Heart left ventricle (tissue), 16 donors: ENCODE data around the gene GSG1L. TPM values are rescaled to one million over a fixed set of nuclear protein-coding genes. Genes with fewer than 3 reads are reported as not detected.
A peak's percentile ranks its signal among the peaks of the same experiment; 100 is the strongest.

ENCODE experiments used
- ATAC-seq, 4 donors: fragments of 200-7000 bp; cut with Tn5 transposase; one replicate each; pipeline ENCODE4 v1.9.1; 2020 to 2022; ENCODE audit warnings: moderate library complexity in 4 of 4, mild to moderate bottlenecking in 3 of 4, moderate number of reproducible peaks in 1 of 4
- DNase-seq, 5 donors: peaks; one replicate each; pipeline ENCODE4 v3.0.0-alpha.2; 2020
- H3K27ac ChIP-seq, 12 donors: fragments of 200-600 bp; sonication (generic) in 4 of 12; one replicate each; pipeline versions ENCODE4 v1.5.0 to v1.8.0; 2016 to 2022; ENCODE audit warnings: mild to moderate bottlenecking in 2 of 12
- H3K27me3 ChIP-seq, 9 donors: fragments of 200-600 bp; sonication (generic) in 2 of 9; one replicate each; pipeline versions ENCODE4 v1.5.1 to v1.8.0; 2016 to 2022; ENCODE audit warnings: mild to moderate bottlenecking in 3 of 9
- H3K36me3 ChIP-seq, 9 donors: fragments of 200-600 bp; sonication (generic) in 2 of 9; one replicate each; pipeline versions ENCODE4 v1.5.0 to v1.8.0; 2018 to 2022; ENCODE audit warnings: mild to moderate bottlenecking in 2 of 9
- H3K4me1 ChIP-seq, 12 donors: fragments of 200-600 bp; sonication (generic) in 4 of 12; one replicate each; pipeline versions ENCODE4 v1.5.0 to v1.8.0; 2016 to 2022; ENCODE audit warnings: mild to moderate bottlenecking in 3 of 12
- H3K4me3 ChIP-seq, 12 donors: fragments of 200-600 bp; sonication (generic) in 4 of 12; one replicate each; pipeline versions ENCODE4 v1.5.0 to v1.8.0; 2017 to 2022; ENCODE audit warnings: mild to moderate bottlenecking in 9 of 12, moderate library complexity in 4 of 12
- H3K9me3 ChIP-seq, 12 donors: fragments of 200-600 bp; sonication (generic) in 4 of 12; one replicate each; pipeline versions ENCODE4 v1.5.0 to v1.8.0; 2016 to 2022; ENCODE audit warnings: mild to moderate bottlenecking in 1 of 12
- CTCF ChIP-seq, 12 donors: fragments of 200-600 bp; sonication (generic) in 4 of 12; IDR thresholded peaks; one replicate each; pipeline versions ENCODE4 v1.5.0 to v1.8.0; 2018 to 2022; ENCODE audit warnings: antibody characterized with exemption in 12 of 12, mild to moderate bottlenecking in 5 of 12
- POLR2A ChIP-seq, 2 donors: fragments of 450-650 bp; IDR thresholded peaks; one replicate each; pipeline ENCODE4 v1.6.1; 2017; ENCODE audit warnings: antibody characterized with exemption in 2 of 2, mild to moderate bottlenecking in 2 of 2, moderate library complexity in 2 of 2
- WGBS, 4 donors: extraction: QIAGEN DNeasy Blood & Tissue Kit in 2 of 4; methylation state at CpG; one replicate each; pipeline versions ENCODE4 v1.1.5 to v1.1.7; 2013 to 2018; 5-methylcytosine and 5-hydroxymethylcytosine counted together
- intact Hi-C, 10 donors: fragments of 100-400 bp; cut with DNase I; formaldehyde crosslinking; loops; one replicate each; pipeline versions ENCODE4 v1.11.1 to v1.14.2; 2022
- polyA plus RNA-seq, 2 donors: library from polyadenylated mRNA; stranded (reverse); fragments of 200-250 nt; gene quantifications; one replicate each; pipeline ENCODE4 v1.2.3, GENCODE V29; 2013
- total RNA-seq, 9 donors: library from RNA; depleted of rRNA in 2 of 9; stranded (reverse); fragments of >200 nt in 2 of 9; fragmentation: NEBNext Ultra II Directional in 3 of 9; extraction: Animal tissue kit (Norgen Biotek cat#: 25700) in 3 of 9; gene quantifications; one replicate each; pipeline versions ENCODE4 v1.1.0 to v1.2.4, GENCODE V29; 2016 to 2023
- donor health status: ischemic (EF 13 %, LVEDD 7.1; RV severe dilation, severe dysfunction).
- donor health status: healthy with polysubstance abuse.
- donor health status: DM: no; HTN: yes; CAD: no.
- donor health status: DM: no; HTN: no; CAD: no.
- donor health status: ischemic (EF 25% LVEDD 6.9; RV normal size, moderate dysfunction).
- donor health status: ischemic (EF 25% LVEDD 5.7; RV mildly dilated, moderate dysfunction).
- donor health status: healthy.
- donor health status: DM: yes; HTN: yes; CAD: no.
- donor health status: ischemic (EF 35%, LVEDD 5.7; RV mildly dilated, moderate dysfunction).
- donor health status: nonischemic (EF 11% LVEDD 7.7; RV severe dilation, severe dysfunction).
- donor health status: DM: yes; HTN: yes; CAD: no.
- donor health status: PGD.
- donor health status: ischemic (EF 29% LVEDD 5.4; RV normal size, mild dysfunction).
- donor health status: nonischemic (EF 23%, LVEDD 6.1; RV moderate dilation, normal function).

Gene GSG1L
- total and polyA plus RNA-seq, 11 donors, result 0.11 to 8.7 (median 1.8) TPM; not detected in 4

GRCh38 chr16:27778171-27778925 lies 285.2 kb downstream of the GSG1L start:
- ATAC-seq (no peak), DNase-seq (no peak)
- no peak for TF ChIP-seq POLR2A (IDR thresholded peaks at IDR 0.05)
- no peak for TF ChIP-seq CTCF (IDR thresholded peaks at IDR 0.05)
- no peaks in the 10 kb centered on the region for H3K9me3 ChIP-seq
- H3K4me3 ChIP-seq, result no peak overlapping the region
- intact Hi-C loops, result no loop called here
- peaks cover 0 to 4% (median 0%) of the 10 kb centered on the region in 9 donors for H3K27me3 ChIP-seq
- H3K27ac ChIP-seq, result no peak overlapping the region
- H3K4me1 ChIP-seq, result no peaks in the 10 kb centered on the region
- H3K36me3 ChIP-seq, result peaks cover 0 to 33% (median 7%) of the 10 kb centered on the region in 9 donors
- 93 to 96% (median 96%) methylated on average over 13 to 20 of the region's 20 CpGs for WGBS, 4 donors

- intact Hi-C loops, result no loop called here
- Histone ChIP-seq H3K36me3 (peaks cover 0 to 38% (median 7%) of the 10 kb centered on the region in 9 donors), H3K4me1 (no peaks in the 10 kb centered on the region), H3K27me3 (no peaks in the 10 kb centered on the region), H3K27ac (no peak overlapping the region), H3K4me3 (no peak overlapping the region), H3K9me3 (no peaks in the 10 kb centered on the region)
- no peak for ATAC-seq
- TF ChIP-seq CTCF (IDR thresholded peaks at IDR 0.05), result no peak
- no peak for TF ChIP-seq POLR2A (IDR thresholded peaks at IDR 0.05)
- 87 to 94% (median 92%) methylated on average over 10 to 13 of the region's 13 CpGs for WGBS, 4 donors
- DNase-seq, result no peak
Observed at GRCh38 chr16:27777527-27777926, 286.0 kb downstream of the GSG1L start.

- no peak for TF ChIP-seq POLR2A (IDR thresholded peaks at IDR 0.05)
- no peak for TF ChIP-seq CTCF (IDR thresholded peaks at IDR 0.05)
- intact Hi-C loops, result no loop called here
- WGBS, 4 donors, result 89 to 95% (median 92%) methylated on average over 22 to 26 of the region's 26 CpGs
- Histone ChIP-seq H3K27me3 (no peaks in the 10 kb centered on the region), H3K4me1 (no peaks in the 10 kb centered on the region), H3K9me3 (no peaks in the 10 kb centered on the region), H3K27ac (no peak overlapping the region), H3K36me3 (peaks cover 0 to 45% (median 12%) of the 10 kb centered on the region in 9 donors), H3K4me3 (no peak overlapping the region)
- ATAC-seq, result no peak
- no peak for DNase-seq
Observed at GRCh38 chr16:27776556-27777225, 286.8 kb downstream of the GSG1L start.

GRCh38 chr16:27775254-27775653 lies 288.3 kb downstream of the GSG1L start:
- TF ChIP-seq POLR2A (IDR thresholded peaks at IDR 0.05) (no peak), CTCF (IDR thresholded peaks at IDR 0.05) (no peak)
- Histone ChIP-seq H3K4me3 (no peak overlapping the region), H3K27me3 (no peaks in the 10 kb centered on the region), H3K4me1 (no peaks in the 10 kb centered on the region), H3K36me3 (peaks cover 0 to 59% (median 20%) of the 10 kb centered on the region in 9 donors), H3K9me3 (no peaks in the 10 kb centered on the region), H3K27ac (no peak overlapping the region)
- 91 to 96% (median 96%) methylated on average over 8 of the region's 8 CpGs for WGBS, 4 donors
- no peak for ATAC-seq
- peak in 1 of 5 donors; percentile 4 for DNase-seq
- intact Hi-C loops, result no loop called here
